Esophagus squamous epithelium (tissue), 5 donors: ENCODE results near the gene ANGPTL2. TPM values are rescaled to one million over a fixed set of nuclear protein-coding genes. Genes with fewer than 3 reads are reported as not detected.

Experiments used
- DNase-seq: peaks from one replicate; lab custom pipeline; 2025; lab: John Stamatoyannopoulos, UW
- H3K27ac ChIP-seq, 4 donors: fragments of 200-600 bp; sonication (generic); one replicate each; pipeline ENCODE4 v1.5.1; 2016 to 2019; ENCODE audit warnings: mild to moderate bottlenecking in 1 of 4
- H3K27me3 ChIP-seq, 4 donors: fragments of 200-600 bp; sonication (generic); 1 replicate in 3 of 4; 2 replicates in 1 of 4; pipeline versions ENCODE4 v1.5.1 to v1.6.0; 2017 to 2021; ENCODE audit warnings: antibody characterized with exemption in 1 of 4
- H3K36me3 ChIP-seq, 3 donors: fragments of 200-600 bp; sonication (generic); one replicate each; pipeline ENCODE4 v1.5.1; 2016 to 2019
- H3K4me1 ChIP-seq, 3 donors: fragments of 200-600 bp; sonication (generic); one replicate each; pipeline ENCODE4 v1.5.1; 2017 to 2019
- H3K4me3 ChIP-seq, 4 donors: fragments of 200-600 bp; sonication (generic); 1 replicate in 3 of 4; 2 replicates in 1 of 4; pipeline ENCODE4 v1.5.1; 2016 to 2019; ENCODE audit warnings: mild to moderate bottlenecking in 2 of 4, moderate library complexity in 1 of 4
- H3K9me3 ChIP-seq, 3 donors: fragments of 200-600 bp; sonication (generic); one replicate each; pipeline ENCODE4 v1.5.1; 2016 to 2019
- CTCF ChIP-seq, 6 experiments: fragments of 450-650 bp in 4 of 6; fragments of 200-600 bp in 2 of 6; sonication (generic) in 2 of 6; IDR thresholded peaks; one replicate each; pipeline ENCODE4 v1.5.1; 2016 to 2019; ENCODE audit warnings: antibody characterized with exemption in 6 of 6, mild to moderate bottlenecking in 4 of 6, moderate library complexity in 4 of 6
- POLR2A ChIP-seq, 4 donors: fragments of 450-650 bp; IDR thresholded peaks; one replicate each; pipeline ENCODE4 v1.6.1; 2017; ENCODE audit warnings: antibody characterized with exemption in 4 of 4, mild to moderate bottlenecking in 4 of 4, moderate library complexity in 3 of 4
- WGBS, 2 donors: methylation state at CpG; one replicate each; pipeline ENCODE4 v1.1.5; 2018; 5-methylcytosine and 5-hydroxymethylcytosine counted together
- intact Hi-C: fragments of 100-400 bp; cut with DNase I; formaldehyde crosslinking; loops from one replicate; pipeline ENCODE4 v1.15.0; 2022
- total RNA-seq, 4 donors: library from RNA; depleted of rRNA; stranded (reverse); fragments of >200 nt; gene quantifications; one replicate each; pipeline ENCODE4 v1.1.0, GENCODE V29; 2016
- donor health status: DM: yes; HTN: yes; CAD: no.

Gene ANGPTL2
- total RNA-seq, 4 donors from 2014 or later, result 2.4 to 24.6 (median 7.6) TPM

- TF ChIP-seq CTCF (IDR thresholded peaks at IDR 0.05) (no peak), POLR2A (IDR thresholded peaks at IDR 0.05) (no peak)
- DNase-seq, result no peak
- H3K4me3 ChIP-seq, result no peak overlapping the region
- intact Hi-C loops, result no loop called here
- no peaks in the 10 kb centered on the region for H3K27me3 ChIP-seq
- no peaks in the 10 kb centered on the region for H3K36me3 ChIP-seq
- WGBS, 2 donors, result 92 to 100% methylated on average over 1 to 3 of the region's 3 CpGs
- no peaks in the 10 kb centered on the region for H3K9me3 ChIP-seq
- no peak overlapping the region for H3K27ac ChIP-seq
- H3K4me1 ChIP-seq, result peaks cover 0 to 23% (median 0%) of the 10 kb centered on the region in 3 donors
Measured at GRCh38 chr9:127142291-127142690, 19.9 kb upstream of the ANGPTL2 start.

GRCh38 chr9:127140842-127141675 lies 18.6 kb upstream of the ANGPTL2 start:
- WGBS, 2 donors, result 59% methylated on average over 9 of the region's 9 CpGs
- no peak for DNase-seq
- H3K36me3 ChIP-seq, result no peaks in the 10 kb centered on the region
- intact Hi-C loops, result no loop called here
- no peaks in the 10 kb centered on the region for H3K27me3 ChIP-seq
- H3K27ac ChIP-seq, result no peak overlapping the region
- H3K9me3 ChIP-seq, result no peaks in the 10 kb centered on the region
- TF ChIP-seq POLR2A (IDR thresholded peaks at IDR 0.05) (no peak), CTCF (IDR thresholded peaks at IDR 0.05) (no peak)
- no peak overlapping the region for H3K4me3 ChIP-seq
- H3K4me1 ChIP-seq, result peaks cover 0 to 27% (median 0%) of the 10 kb centered on the region in 3 donors

GRCh38 chr9:127140181-127140580 lies 17.7 kb upstream of the ANGPTL2 start:
- no peak for DNase-seq
- H3K4me3 ChIP-seq, result no peak overlapping the region

GRCh38 chr9:127139775-127140174 lies 17.3 kb upstream of the ANGPTL2 start:
- 95 to 98% methylated on average over 6 of the region's 6 CpGs for WGBS, 2 donors
- TF ChIP-seq CTCF (IDR thresholded peaks at IDR 0.05) (no peak), POLR2A (IDR thresholded peaks at IDR 0.05) (no peak)
- intact Hi-C loops, result no loop called here
- Histone ChIP-seq H3K9me3 (no peaks in the 10 kb centered on the region), H3K36me3 (no peaks in the 10 kb centered on the region), H3K4me1 (peaks cover 0 to 40% (median 10%) of the 10 kb centered on the region in 3 donors), H3K27me3 (no peaks in the 10 kb centered on the region), H3K4me3 (no peak overlapping the region), H3K27ac (no peak overlapping the region)
- no peak for DNase-seq

More at GRCh38 chr9:127140181-127140580, 17.7 kb upstream of the ANGPTL2 start:
- WGBS, 2 donors, result 92% methylated on average over 6 of the region's 6 CpGs; no CpG with 5 or more reads in 1 of the 2 donors
- peaks cover 0 to 36% (median 6%) of the 10 kb centered on the region in 3 donors for H3K4me1 ChIP-seq
- H3K36me3 ChIP-seq, result no peaks in the 10 kb centered on the region
- intact Hi-C loops, result no loop called here
- H3K27ac ChIP-seq, result no peak overlapping the region
- H3K9me3 ChIP-seq, result no peaks in the 10 kb centered on the region
- TF ChIP-seq CTCF (IDR thresholded peaks at IDR 0.05) (no peak), POLR2A (IDR thresholded peaks at IDR 0.05) (no peak)
- no peaks in the 10 kb centered on the region for H3K27me3 ChIP-seq

- Histone ChIP-seq H3K27me3 (no peaks in the 10 kb centered on the region), H3K4me3 (no peak overlapping the region), H3K27ac (no peak overlapping the region), H3K4me1 (peaks cover 5 to 43% (median 14%) of the 10 kb centered on the region in 3 donors), H3K9me3 (no peaks in the 10 kb centered on the region), H3K36me3 (no peaks in the 10 kb centered on the region)
- DNase-seq, result no peak
- TF ChIP-seq CTCF (IDR thresholded peaks at IDR 0.05), result no peak
- TF ChIP-seq POLR2A (IDR thresholded peaks at IDR 0.05), result no peak
- 57 to 83% methylated on average over 3 to 4 of the region's 8 CpGs for WGBS, 2 donors
- intact Hi-C loops, result no loop called here
Measured at GRCh38 chr9:127139071-127139731, 16.8 kb upstream of the ANGPTL2 start.
